Tibial artery (tissue), 4 donors: Measurements from ENCODE around the gene ITIH5.

ENCODE experiments used
- DNase-seq, 2 donors: peaks; one replicate each; pipeline ENCODE4 v3.0.0-alpha.2; 2019
- H3K27ac ChIP-seq, 2 donors: fragments of 200-600 bp; sonication (generic) in 1 of 2; 1 replicate in 1 of 2; 2 replicates in 1 of 2; pipeline ENCODE4 v1.5.1; 2018 to 2019; ENCODE audit warnings: mild to moderate bottlenecking in 1 of 2
- H3K27me3 ChIP-seq, 2 donors: fragments of 200-600 bp; sonication (generic) in 1 of 2; one replicate each; pipeline versions ENCODE4 v1.5.1 to v1.6.0; 2016 to 2019
- H3K36me3 ChIP-seq, 3 donors: fragments of 200-600 bp; sonication (generic) in 2 of 3; one replicate each; pipeline ENCODE4 v1.5.1; 2016 to 2019; ENCODE audit warnings: mild to moderate bottlenecking in 2 of 3
- H3K4me1 ChIP-seq, 4 donors: fragments of 200-600 bp; sonication (generic) in 2 of 4; 1 replicate in 3 of 4; 2 replicates in 1 of 4; pipeline ENCODE4 v1.5.1; 2016 to 2019
- H3K4me3 ChIP-seq, 2 donors: fragments of 200-600 bp; sonication (generic) in 1 of 2; 1 replicate in 1 of 2; 2 replicates in 1 of 2; pipeline ENCODE4 v1.5.1; 2018 to 2019; ENCODE audit warnings: mild to moderate bottlenecking in 2 of 2
- H3K9me3 ChIP-seq, 3 donors: fragments of 200-600 bp; sonication (generic) in 1 of 3; one replicate each; pipeline ENCODE4 v1.5.1; 2016 to 2019
- intact Hi-C: fragments of 100-400 bp; cut with DNase I; formaldehyde crosslinking; loops from one replicate; pipeline ENCODE4 v1.15.0; 2023; ENCODE audit warnings: low total_unique reads
- TF ChIP-seq, protein P1 (sequence below), 2 experiments: fragments of 200-600 bp in 1 of 2; fragments of 450-650 bp in 1 of 2; IDR thresholded peaks; one replicate each; pipeline ENCODE4 v1.5.1; 2017 to 2019; ENCODE audit warnings: antibody characterized with exemption in 2 of 2, mild to moderate bottlenecking in 1 of 2, moderate library complexity in 1 of 2

ITIH5 gene

DNA sequence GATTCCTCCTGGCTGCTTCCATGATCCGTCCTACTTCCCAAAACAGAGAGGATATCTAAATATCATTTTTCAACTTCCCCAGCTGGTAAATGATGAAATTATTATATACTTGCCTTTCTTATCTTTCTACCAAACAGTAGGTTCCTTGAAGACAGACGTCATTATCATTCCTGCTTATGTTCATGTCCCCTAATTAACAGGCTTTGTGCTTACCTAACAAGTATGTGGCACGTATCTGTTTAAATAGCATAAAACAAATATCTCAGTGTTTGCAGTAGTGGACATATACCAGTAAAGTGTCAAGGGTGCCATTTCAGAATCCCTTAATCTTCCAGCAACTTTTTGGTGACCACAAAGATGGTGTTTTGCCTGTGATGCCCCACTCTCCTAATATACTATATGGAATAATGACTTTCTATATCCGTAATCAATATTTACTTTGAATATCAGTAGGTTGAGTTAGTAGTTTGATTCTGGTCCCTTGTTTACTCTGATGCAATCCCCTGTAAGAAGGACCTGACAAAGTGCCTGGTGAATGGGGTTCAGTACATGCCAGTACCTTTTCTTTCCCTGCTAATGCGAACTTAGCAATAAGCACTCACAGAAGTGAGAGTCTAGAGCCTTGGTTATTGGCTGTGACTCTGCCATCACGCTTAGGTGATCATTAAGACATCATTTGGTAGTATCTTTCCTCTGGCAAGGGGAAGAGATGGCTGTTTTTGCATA, 124.4 kb downstream of the ITIH5 start:
- Histone ChIP-seq H3K4me1 (peaks cover 0 to 18% (median 12%) of the 10 kb centered on the region in 4 donors), H3K27ac (peak overlapping the region; percentile 43 to 64), H3K4me3 (no peak overlapping the region), H3K9me3 (no peaks in the 10 kb centered on the region), H3K36me3 (no peaks in the 10 kb centered on the region), H3K27me3 (no peaks in the 10 kb centered on the region)
- TF ChIP-seq, protein P1, sequence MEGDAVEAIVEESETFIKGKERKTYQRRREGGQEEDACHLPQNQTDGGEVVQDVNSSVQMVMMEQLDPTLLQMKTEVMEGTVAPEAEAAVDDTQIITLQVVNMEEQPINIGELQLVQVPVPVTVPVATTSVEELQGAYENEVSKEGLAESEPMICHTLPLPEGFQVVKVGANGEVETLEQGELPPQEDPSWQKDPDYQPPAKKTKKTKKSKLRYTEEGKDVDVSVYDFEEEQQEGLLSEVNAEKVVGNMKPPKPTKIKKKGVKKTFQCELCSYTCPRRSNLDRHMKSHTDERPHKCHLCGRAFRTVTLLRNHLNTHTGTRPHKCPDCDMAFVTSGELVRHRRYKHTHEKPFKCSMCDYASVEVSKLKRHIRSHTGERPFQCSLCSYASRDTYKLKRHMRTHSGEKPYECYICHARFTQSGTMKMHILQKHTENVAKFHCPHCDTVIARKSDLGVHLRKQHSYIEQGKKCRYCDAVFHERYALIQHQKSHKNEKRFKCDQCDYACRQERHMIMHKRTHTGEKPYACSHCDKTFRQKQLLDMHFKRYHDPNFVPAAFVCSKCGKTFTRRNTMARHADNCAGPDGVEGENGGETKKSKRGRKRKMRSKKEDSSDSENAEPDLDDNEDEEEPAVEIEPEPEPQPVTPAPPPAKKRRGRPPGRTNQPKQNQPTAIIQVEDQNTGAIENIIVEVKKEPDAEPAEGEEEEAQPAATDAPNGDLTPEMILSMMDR (IDR thresholded peaks at IDR 0.05), result no peak
- no peak for DNase-seq
- intact Hi-C loops, result no loop called here

DNA sequence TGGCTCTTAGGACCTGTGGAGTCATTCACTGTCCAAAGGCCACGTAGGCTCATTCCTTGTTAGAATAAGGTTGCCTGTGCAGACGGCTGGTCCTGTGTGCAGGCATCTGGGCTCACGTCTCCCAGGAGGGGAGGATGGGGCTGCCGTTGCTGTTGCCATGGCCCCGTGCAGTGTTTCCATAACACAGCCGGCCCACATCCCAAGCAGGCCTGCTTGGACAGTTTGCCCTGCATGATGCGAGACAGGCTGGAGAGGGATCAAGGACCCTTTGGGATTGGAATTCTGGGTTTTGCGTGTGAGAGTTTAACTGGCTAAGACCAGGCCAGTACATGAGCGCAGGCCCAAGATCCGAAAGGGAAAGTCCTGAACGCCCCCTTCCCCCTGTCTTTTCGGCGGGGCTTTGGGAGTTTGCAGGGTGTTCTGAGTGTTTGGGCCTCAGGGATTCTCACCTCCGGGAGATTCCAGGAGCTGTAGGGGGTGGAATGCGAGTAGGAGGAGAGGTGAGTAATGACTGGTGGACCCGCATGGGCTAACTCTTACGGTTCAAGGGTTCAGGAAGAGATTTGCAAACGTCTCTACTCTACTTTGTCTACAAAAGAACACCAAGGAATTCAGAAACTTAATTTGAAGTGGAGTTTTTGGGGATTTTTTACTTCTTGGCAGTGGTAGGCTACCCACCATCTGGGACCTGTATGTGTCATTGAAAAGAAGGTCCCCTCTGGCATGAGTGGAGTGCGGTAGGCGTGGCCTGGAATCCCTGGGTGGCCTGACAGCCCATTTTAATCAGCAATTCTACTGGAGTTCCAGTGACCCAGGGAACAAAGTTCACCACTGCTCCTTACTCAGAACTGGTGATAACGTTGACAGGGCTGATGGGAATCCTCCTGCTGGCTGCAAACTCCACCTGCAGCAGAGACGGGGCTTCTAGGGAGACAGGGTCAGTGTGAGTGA, 125.4 kb downstream of the ITIH5 start:
- H3K36me3 ChIP-seq, result no peaks in the 10 kb centered on the region
- DNase-seq, result peak; percentile 37 to 82
- H3K4me1 ChIP-seq, result peaks cover 0 to 18% (median 12%) of the 10 kb centered on the region in 4 donors
- TF ChIP-seq, protein P1 (IDR thresholded peaks at IDR 0.05), result no peak
- no peak overlapping the region for H3K4me3 ChIP-seq
- no peaks in the 10 kb centered on the region for H3K9me3 ChIP-seq
- H3K27me3 ChIP-seq, result no peaks in the 10 kb centered on the region
- intact Hi-C loops, result no loop called here
- H3K27ac ChIP-seq, result peak overlapping the region; percentile 43 to 64

DNA sequence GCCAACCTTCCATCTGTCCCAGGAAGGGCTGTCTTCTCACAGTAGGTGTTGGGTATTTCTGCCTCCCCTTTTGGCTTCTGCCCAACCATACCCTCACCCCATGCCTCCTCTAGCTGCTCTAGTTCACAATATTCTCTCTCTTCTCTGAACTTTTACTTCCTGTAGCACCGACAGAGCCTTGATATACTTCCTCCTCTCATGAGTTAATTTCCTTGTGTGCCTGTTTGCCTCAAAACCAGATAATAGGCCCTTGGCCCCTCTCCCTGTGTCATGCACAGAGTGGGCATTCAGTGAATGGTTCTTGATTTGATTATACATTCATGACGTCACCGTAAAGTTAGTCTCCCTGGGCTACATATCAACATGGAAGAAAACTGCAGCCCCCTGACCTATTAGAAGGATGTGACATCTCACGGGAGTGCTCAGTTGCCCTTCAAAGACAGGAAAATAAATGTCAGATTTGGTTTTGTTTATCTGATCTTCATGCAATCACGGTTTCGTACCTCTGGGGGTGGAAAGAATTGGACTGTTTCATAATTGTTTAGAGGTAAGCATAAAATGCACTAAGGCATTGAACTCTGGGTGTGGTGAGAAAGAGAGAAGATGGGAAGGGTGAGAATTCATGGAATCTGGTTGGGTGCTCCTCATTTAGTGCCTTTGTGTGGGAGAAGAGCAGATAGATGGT, 127.7 kb downstream of the ITIH5 start:
- TF ChIP-seq, protein P1 (IDR thresholded peaks at IDR 0.05), result no peak
- H3K36me3 ChIP-seq, result no peaks in the 10 kb centered on the region
- intact Hi-C loops, result no loop called here
- DNase-seq, result no peak
- no peak overlapping the region for H3K4me3 ChIP-seq
- no peaks in the 10 kb centered on the region for H3K27me3 ChIP-seq
- H3K4me1 ChIP-seq, result peaks cover 0 to 18% (median 12%) of the 10 kb centered on the region in 4 donors
- no peak overlapping the region for H3K27ac ChIP-seq
- H3K9me3 ChIP-seq, result no peaks in the 10 kb centered on the region

DNA sequence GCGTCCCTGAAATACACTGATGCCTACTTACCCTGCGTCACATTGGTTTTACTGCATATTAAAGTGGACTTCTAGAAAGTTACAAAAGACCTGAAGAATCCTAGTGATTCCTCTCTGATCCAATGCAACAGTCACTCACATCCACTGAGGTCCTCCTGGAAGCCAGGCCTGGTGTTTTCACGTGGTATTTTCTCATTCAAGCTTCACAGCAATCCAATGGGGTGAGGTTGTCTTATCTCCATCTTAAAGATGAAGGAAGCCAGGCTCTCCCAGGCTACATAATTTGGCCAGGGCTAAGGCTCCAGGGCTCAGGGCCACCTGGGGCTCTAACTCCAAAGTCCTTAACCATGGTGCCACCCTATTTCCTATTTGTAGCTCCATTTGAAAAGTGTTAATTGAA, 129.6 kb downstream of the ITIH5 start:
- H3K9me3 ChIP-seq, result no peaks in the 10 kb centered on the region
- H3K4me3 ChIP-seq, result no peak overlapping the region
- H3K27ac ChIP-seq, result no peak overlapping the region
- no peak for DNase-seq
- no peaks in the 10 kb centered on the region for H3K36me3 ChIP-seq
- peaks cover 0 to 14% (median 12%) of the 10 kb centered on the region in 4 donors for H3K4me1 ChIP-seq
- no peaks in the 10 kb centered on the region for H3K27me3 ChIP-seq
- TF ChIP-seq, protein P1 (IDR thresholded peaks at IDR 0.05), result no peak
- intact Hi-C loops, result no loop called here

DNA sequence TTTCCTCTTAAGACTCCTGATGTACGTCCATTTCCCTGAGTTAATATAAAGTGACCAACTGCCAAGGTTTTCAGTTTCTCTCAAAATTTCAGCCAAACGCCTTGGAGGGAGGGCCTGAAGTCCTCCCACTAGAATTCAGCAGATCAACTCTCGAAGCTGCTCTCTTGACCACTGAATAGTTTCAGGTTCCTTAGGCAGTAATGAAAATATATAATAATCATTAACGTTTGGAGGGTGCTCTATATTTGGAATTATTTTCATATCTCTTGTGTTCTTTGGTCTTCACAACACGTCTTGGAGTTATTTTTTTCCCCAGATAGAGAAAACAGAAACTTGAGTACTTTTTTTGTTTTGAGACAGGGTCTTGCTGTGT, 132.3 kb downstream of the ITIH5 start:
- intact Hi-C loops, result no loop called here
- no peaks in the 10 kb centered on the region for H3K4me1 ChIP-seq
- no peaks in the 10 kb centered on the region for H3K9me3 ChIP-seq
- no peaks in the 10 kb centered on the region for H3K36me3 ChIP-seq
- no peaks in the 10 kb centered on the region for H3K27me3 ChIP-seq
- no peak overlapping the region for H3K4me3 ChIP-seq
- DNase-seq, result no peak
- no peak overlapping the region for H3K27ac ChIP-seq
- TF ChIP-seq, protein P1 (IDR thresholded peaks at IDR 0.05), result no peak
